HL-60 (cell line): ENCODE data around the gene GAPDHS.

Experiments
- DNase-seq, 2 experiments: peaks; one replicate each; pipeline ENCODE4 v3.0.0-alpha.2; 2010 to 2020; ENCODE audit warnings: low read depth in 1 of 2, low spot score in 1 of 2
- H3K27ac ChIP-seq: fragments of 250-450 bp; sonication (Bioruptor Pico); replicated peaks from 2 replicates; pipeline ENCODE4 v1.5.1; 2020; ENCODE audit warnings: mild to moderate bottlenecking, moderate library complexity
- H3K27me3 ChIP-seq: fragments of 250-450 bp; sonication (Bioruptor Pico); 2 replicates; pipeline ENCODE4 v1.5.1; 2021; ENCODE audit warnings: mild to moderate bottlenecking, moderate library complexity; ENCODE audit not compliant: insufficient read depth, poor library complexity, severe bottlenecking
- H3K4me3 ChIP-seq: replicated peaks from 2 replicates; pipeline ENCODE4 v1.5.1; 2011; ENCODE audit warnings: mild to moderate bottlenecking, control low read depth, low read length; ENCODE audit not compliant: insufficient read depth
- CTCF ChIP-seq: IDR thresholded peaks from one replicate; pipeline ENCODE4 v1.5.1; 2011; ENCODE audit warnings: low read length, control low read depth, inconsistent platforms; ENCODE audit not compliant: insufficient read depth
- GABPA ChIP-seq: IDR thresholded peaks from 2 replicates; pipeline ENCODE4 v1.6.1; 2012; ENCODE audit warnings: low read depth
- POLR2AphosphoS5 ChIP-seq: IDR thresholded peaks from 2 replicates; pipeline ENCODE4 v1.6.1; 2012; ENCODE audit warnings: low read depth
- REST ChIP-seq: IDR thresholded peaks from 2 replicates; pipeline ENCODE4 v1.6.1; 2012; ENCODE audit warnings: low read depth; ENCODE audit not compliant: insufficient replicate concordance
- SPI1 ChIP-seq: IDR thresholded peaks from 2 replicates; pipeline ENCODE4 v1.6.1; 2012; ENCODE audit warnings: low read depth, mild to moderate bottlenecking, borderline replicate concordance

The GAPDHS gene

GRCh38 chr19:35555301-35556005 lies 22.2 kb downstream of the GAPDHS start:
- TF ChIP-seq SPI1 (no peak), GABPA (no peak), REST (no peak), CTCF (no peak), POLR2AphosphoS5 (no peak)
- no peak for DNase-seq
- Histone ChIP-seq H3K4me3 (no peak overlapping the region), H3K27ac (no peak overlapping the region), H3K27me3 (peaks cover 11% of the 10 kb centered on the region)

- no peak for DNase-seq
- H3K27me3 ChIP-seq = peaks cover 11% of the 10 kb centered on the region
- TF ChIP-seq CTCF (no peak), SPI1 (no peak), GABPA (no peak), POLR2AphosphoS5 (no peak), REST (no peak)
These were observed 22.9 kb downstream of the GAPDHS start for GRCh38 chr19:35556025-35556590.

GRCh38 chr19:35556846-35557538 lies 23.7 kb downstream of the GAPDHS start:
- Histone ChIP-seq H3K27ac (no peak overlapping the region), H3K4me3 (no peak overlapping the region), H3K27me3 (peaks cover 11% of the 10 kb centered on the region)
- no peak for DNase-seq
- TF ChIP-seq GABPA = no peak
- no peak for TF ChIP-seq REST
- no peak for TF ChIP-seq CTCF
- TF ChIP-seq SPI1 = no peak
- no peak for TF ChIP-seq POLR2AphosphoS5

More at GRCh38 chr19:35556025-35556590, 22.9 kb downstream of the GAPDHS start:
- Histone ChIP-seq H3K27ac (no peak overlapping the region), H3K4me3 (no peak overlapping the region)
